HG02759 (cell line): ENCODE data around the gene POLD1.
"Not testable (repeated sequence)": the region's sequence is repeated elsewhere in the genome, so short reads cannot be mapped to it uniquely, and the experiment has no call there.

Experiments used
- ATAC-seq: cut with Tn5 transposase; IDR thresholded peaks from one replicate; pipeline ENCODE4 v1.9.1; 2021; ENCODE audit warnings: mild to moderate bottlenecking, moderate library complexity; ENCODE audit not compliant: unreplicated experiment

The POLD1 gene

DNA sequence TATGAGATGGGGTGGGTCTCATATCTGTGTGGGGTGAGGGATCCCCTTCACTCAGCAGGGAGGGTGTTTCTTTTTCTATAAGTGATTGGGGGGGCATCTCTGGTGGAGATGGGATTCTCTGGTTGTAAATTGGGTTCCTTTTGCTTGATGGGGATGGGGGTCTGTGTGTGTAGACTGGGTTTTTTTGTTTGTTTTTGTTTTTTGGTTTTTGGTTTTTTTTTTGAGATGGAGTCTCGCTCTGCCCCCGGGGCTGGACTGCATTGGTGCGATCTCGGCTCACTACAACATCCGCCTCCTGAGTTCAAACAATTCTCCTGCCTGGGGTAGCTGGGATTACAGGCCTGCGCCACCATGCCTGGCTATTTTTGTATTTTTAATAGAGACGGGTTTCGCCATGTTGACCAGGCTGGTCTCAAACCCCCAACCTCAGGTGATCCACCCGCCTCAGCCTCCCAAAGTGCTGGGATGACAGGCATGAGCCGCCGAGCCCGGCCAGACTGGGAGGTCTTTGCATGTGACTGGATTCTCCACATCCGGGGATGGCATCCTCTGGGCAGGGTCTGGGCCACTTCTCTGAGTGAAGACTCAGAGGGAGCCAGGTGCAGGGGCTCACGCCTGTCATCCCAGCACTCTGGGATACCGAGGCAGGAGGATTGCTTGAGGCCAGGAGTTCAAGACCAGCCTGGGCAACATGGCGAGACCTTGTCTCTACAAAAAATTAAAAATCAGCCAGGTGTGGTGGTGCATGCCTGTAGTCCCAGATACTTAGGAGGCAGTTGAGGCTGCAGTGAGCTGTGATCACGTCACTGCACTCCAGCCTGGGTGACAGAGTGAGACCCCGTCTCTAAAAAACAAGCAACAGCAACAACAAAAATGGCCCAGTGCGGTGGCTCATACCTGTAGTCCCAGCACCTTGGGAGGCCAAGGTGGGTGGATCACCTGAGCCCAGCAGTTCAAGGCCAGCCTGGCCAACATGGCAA is 49.3 kb downstream of the POLD1 start:
- ATAC-seq = no peak

DNA sequence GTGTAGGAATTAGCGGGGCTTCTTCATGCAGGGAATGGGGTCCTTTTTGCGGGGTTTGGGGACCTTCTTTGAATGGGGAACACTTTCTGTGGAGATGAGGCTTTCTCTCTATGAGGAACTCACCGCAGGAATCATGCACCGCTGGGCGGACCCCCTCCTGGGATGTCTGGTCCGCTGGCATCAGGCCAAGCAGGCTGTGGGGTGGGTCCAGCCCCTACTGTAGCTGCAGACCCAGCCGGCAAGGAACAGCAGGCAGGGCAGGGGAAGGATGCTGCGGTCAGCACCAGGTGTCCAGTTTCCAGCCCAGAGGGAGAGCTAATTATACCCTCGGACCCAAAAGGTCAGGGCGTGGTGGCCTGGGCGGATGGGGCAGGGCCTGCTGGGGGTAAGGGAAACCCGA is 50.4 kb downstream of the POLD1 start:
- ATAC-seq = no peak

DNA sequence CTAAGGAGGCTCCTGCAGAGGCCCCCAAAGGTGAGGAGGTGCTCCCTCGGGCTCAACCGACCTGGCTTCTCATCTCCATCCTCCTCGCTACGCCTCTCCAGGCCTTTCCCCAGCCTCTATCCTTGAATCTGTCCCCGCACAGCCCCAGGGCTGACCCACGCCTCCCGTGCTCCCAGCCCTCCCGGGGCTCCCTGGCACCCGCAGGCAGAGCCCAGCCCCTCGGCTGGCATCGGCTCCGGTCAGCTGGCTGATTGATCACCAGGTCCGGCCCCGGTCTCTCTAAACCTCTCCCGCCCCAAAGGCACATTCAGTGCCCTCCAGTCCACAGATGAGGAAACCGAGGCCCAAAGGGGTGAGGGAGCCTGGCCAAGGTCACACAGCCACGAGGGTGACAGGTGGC is 51.1 kb downstream of the POLD1 start:
- no peak for ATAC-seq

DNA sequence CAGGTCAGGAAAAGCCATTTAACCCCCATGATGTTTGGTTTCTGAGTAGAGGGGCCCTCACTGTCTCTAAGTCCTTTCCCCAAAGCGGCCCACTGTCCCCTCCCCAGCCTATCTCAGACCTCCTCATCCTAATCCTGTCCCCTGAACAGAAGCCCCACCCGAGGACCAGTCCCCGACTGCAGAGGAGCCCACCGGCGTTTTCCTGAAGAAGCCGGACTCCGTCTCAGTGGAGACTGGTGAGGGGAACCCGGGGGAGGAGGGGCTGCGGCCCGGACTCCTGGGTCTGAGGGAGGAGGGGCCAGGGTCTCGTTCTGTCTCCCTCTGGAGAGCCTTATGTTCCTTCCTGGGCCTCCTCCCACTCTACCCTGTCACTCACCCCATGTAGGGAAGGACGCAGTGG is 51.5 kb downstream of the POLD1 start:
- ATAC-seq = no peak

DNA sequence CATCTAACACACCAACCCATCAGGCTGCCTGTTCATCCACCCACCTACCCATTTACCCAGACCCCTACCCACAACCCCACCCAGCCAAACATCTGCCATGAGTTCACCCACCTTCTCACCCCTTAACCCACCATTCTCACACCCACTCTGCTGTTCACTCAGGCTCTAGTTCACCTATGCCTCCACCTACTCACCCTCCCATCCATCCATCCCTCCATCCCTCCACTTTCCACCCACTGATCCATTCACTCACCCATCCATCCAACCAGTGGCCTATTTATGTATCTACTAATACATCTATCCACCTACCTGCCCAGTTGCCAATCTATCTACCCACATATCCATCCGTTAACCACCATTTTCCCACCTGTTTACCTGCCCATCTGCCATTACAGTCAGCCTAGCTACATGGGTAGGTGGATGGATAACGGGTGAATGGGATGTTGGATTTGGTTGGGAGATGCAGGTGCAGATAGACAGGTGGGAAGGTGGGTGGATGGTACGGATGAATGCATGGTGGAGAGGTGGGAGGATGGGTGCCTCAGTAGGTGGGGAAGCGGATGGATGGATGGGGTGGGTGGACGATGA is 53.8 kb downstream of the POLD1 start:
- no peak for ATAC-seq

DNA sequence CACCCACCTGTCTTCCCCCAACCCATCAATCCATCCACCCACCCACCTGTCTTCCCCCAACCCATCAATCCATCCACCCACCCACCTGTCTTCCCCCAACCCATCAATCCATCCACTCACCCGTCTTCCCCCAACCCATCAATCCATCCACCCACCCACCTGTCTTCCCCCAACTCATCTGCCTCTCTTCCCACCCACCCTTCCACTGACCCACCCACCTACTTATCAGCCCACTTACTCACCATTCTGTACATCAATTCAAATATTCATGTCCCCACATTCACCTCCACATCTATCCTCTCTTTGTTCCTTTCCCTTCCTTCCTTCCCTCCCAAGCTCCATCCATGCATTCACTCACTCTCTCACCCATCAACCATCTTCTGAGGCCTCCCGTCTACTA is 55.0 kb downstream of the POLD1 start:
- ATAC-seq = not testable (repeated sequence)

DNA sequence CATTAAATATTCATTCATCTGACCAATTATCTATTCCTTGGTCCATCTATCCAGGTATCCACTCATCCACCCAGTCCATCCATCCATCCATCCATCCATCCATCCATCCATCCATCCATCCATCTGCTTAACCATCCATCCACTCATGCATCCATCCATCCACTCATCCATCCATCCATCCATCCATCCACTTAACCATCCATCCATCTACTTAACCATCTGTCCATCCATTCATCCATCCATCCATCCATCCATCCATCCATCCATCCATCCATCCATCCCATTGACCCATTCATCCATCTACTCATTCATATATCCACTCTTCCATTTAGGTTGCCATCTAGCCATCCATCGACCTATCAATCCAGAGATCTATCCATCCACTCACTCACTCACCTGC is 59.9 kb downstream of the POLD1 start:
- ATAC-seq = no peak

DNA sequence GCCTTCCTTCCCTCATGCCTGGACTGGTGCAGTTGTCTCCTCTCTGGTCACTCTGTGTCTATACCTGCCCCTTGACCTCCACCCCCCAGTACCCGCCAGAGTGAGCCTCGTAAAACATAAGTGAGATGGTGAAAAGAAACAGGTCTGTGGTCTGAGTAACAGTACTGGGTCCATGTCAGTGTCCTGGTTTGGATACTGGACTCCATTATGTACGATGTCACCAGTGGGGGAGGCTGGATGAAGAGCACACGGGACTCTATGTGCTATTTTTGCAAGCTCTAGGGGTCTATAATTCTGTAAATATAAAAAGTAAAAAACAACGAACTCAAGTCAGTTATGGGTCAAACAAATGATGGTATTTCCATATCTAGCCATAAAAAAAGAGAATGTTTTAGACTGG is 62.9 kb downstream of the POLD1 start:
- ATAC-seq = no peak

DNA sequence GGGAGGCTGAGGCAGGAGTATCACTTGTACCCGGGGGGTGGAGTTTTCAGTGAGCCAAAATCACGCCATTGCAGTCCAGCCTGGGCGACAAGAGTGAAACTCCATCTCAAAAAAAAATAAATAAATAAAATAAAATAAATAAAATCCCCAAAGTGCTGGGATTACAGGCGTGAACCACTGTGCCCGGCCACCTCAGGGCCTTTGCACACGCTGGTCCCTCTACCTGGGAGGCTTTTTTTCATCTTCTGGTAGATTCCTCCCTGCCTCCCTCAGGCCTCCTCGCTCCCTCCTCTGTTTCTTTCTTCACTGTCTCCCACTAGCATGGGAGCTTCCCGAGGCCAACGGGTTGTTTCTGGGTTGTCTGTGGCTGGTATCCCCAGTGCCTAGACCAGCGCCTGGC is 63.6 kb downstream of the POLD1 start:
- ATAC-seq = no peak

DNA sequence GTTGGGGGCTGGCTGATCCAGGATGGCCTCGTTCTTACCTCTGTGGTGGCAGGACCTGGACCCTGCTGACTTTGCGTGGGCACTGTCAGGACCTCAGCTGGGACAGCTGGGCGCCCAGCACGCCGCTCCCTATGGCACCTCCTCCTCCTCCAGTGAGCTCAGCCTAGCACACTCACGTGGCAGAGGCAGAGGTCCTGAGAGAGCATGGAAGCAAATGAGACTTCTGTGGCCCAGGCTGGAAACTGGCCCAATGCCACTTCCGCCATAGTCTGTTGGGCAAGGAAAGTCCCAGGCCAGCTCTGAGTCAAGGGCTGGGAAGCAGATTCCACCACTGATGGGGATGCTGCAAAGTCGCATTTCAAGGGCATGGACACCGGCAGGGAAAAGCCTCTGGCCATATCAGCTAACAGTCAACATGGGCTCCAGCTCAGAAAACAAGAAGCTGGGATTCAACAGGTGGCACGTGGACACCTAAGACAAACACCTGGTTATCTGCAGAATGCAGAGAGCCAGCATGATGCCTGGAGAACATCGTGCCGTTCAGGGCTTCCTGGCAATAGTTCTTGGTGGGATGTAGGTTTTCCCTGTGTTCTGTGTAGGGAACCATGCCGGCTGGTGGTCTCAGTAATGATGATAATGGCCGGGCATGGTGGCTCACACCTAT is 65.2 kb downstream of the POLD1 start:
- no peak for ATAC-seq

DNA sequence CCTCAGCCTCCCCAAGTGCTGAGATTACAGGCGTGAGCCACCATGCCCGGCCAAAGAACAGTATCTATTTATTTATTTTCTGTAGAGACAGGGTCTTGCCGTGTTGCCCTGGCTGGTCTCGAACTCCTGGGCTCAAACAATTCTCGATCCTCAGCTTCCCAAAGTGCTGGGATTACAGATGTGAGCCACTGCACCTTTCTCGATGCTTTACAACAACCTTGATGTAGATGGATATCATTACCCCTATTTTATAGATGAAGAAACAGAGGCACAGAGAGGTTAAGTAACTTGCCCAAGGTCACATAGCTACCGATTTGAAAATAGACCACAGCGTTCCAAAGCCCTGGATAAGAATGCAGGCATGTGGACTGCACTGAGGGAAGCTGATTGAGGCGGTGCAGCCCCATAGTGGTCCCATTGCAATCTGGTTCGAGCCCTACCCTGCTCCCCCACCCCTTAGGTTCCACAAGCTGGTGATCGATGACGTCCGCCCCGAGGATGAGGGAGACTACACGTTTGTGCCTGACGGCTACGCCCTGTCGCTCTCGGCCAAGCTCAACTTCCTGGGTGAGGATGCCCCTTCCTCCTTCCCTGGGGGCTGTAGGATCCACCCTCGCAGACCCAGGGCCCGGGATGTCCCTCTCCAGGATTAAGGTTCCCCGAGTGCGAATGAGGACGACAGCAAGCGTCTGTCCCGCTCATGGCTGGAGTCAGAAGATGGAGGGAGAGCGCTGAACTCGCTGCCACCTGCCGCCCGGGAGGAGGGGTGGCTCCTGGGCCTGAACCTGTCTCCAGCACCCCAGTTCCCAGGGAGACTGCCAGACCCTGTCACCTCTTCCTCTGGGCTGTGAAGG is 66.4 kb downstream of the POLD1 start:
- no peak for ATAC-seq

DNA sequence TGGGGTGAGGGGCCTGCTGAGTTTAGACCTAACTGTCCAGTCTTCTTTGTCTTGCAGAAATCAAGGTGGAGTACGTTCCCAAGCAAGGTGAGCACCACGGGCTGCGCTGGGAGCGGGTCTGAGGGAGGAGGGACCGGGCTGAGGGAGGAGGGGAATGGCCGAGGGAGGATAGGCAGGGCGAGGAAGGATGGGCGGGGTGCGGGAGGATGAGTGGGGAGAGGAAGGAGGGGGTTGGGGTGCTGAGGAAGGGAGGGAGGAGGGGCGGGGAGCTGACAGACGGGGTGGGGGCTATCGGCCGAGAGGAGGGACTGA is 67.0 kb downstream of the POLD1 start:
- ATAC-seq = no peak

DNA sequence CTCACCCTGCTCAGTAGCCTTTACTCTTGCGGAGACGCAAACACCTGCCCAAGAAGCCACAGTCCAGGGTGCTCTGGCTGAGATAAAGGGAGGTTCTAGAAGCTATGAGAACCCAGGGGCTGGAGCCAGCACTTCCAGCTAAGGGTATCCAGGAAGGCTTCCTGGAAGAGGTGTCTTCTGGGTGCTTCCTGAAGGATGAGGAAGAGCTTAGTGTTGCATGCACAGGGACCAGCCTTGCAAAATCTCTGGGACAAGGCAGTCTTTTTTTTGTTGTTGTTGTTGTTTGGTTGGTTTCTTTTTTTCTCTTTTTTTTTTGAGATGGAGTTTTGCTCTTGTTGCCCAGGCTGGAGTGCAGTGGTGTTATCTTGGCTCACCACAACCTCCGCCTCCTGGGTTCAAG is 69.1 kb downstream of the POLD1 start:
- ATAC-seq = no peak

DNA sequence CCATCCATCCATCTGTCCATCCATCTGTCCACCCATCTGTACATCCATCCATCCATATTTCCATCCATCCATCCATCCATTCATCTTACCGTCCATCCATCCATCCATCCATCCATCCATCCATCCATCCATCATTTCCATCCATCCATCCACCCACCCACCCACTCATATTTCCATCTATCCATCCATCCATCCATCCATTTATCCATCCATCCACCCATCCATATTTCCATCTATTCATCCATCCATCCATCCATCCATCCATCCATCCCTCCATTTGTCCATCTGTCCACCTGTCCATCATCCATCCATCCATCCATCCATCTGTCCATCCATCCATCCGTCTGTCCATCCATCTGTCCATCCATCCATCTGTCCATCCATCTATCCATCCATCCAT is 71.8 kb downstream of the POLD1 start:
- ATAC-seq = no peak

DNA sequence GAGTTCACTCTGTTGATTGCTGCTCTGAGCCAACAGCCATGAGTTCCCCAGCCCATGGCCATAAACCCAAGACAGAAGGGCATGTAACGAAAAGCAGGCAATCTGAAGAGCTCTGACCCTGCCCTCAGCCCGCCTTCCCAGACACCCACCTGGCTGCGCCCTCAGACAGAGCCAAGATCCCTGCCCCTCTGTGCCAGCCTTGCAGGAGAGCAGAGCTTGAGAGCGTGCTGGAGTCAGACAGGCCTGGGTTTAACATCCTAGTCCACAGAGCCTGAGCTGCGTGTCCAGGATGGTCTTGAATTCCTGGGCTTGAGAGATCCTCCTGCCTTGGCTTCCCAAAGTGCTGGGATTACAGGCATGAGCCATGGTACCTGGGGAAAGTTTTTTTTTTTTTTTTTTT is 73.2 kb downstream of the POLD1 start:
- ATAC-seq = no peak

DNA sequence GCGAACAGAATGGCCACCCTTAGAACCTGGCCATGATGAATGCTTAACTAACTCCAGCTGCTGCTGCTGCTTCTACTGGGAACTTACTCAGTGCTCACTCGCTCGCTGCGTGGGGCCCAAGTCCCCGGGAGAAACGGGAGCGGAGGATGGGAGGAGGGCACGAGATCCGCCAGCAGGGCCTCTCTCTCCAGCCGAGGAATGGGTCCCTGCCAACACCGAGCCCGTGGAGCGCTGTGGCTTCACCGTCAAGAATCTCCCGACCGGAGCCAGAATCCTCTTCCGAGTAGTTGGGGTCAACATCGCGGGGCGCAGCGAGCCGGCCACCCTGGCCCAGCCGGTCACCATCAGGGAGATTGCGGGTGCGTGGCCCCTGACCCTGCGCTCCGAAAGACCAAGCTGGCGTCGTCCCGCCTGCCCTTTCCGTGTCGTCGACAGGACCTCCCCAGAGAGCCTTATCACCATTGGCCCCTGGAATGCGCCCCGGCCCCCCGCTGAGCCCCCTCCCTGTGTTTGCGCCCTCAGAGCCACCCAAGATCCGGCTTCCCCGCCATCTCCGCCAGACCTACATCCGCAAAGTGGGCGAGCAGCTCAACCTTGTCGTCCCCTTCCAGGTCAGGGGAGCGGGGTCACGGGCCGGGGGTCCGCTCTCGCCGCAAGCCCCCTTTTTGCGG is 74.4 kb downstream of the POLD1 start:
- ATAC-seq = no peak

DNA sequence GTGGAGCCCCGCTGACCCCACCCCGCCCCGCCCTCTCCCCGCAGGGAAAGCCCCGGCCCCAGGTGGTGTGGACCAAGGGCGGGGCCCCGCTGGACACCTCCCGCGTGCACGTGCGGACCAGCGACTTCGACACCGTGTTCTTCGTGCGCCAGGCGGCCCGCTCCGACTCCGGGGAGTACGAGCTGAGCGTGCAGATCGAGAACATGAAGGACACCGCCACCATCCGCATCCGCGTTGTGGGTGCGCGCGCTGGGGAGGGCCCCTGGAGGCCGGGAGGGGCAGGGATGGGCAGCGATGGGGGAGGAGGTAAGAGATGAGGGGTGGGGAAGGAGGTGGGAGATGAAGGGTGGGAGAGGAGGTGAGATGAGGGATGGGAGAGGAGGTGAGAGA is 74.9 kb downstream of the POLD1 start:
- ATAC-seq = no peak

DNA sequence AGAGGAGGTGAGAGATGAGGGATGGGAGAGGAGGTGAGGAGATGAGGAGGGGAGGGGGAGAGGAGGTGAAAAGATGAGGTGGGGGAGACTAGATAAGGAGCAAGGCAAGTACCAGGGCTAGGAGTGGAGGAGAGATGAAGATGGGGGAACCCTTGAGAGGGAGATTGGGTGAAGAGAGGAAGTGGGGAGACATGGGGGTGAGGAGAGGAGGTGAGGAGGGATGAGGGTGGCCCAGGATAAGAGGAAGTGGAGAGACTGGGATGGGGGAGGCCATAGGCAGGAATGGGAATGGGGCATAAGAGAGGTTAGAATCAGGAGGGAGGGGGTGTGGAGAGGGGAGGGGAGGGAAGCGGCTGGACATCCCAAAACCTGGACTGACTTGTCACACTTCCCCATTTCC is 75.5 kb downstream of the POLD1 start:
- no peak for ATAC-seq

DNA sequence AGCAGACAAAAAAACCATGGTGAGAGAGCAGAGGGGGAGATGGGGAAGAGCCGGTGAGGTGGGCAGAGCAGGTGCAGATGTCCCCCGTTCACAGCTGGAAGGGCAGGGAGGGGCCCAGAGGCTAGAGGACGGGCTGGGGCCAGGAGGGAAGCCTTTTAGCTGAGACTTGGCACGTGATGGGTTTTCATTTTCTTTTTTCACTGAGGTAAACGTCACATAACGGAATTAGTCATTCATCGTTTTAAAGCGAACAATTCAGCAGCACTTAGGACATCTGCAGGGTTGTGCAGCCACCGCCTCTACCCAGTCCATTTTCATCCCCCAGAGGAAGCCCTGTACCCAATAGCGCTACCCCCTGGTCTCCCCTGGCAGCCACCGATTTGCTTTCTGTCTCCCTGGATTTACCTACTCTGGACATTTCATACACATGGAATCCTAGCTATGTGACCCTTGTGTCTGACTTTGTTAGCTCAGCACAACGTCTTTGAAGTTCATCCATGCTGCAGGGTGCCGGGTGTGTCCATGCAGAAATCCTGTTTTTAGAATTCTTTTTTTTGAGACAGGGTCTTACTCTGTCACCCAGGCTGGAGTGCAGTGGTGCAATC is 76.1 kb downstream of the POLD1 start:
- peak; percentile 65 for ATAC-seq
